K562 (cell line): ENCODE data around the gene TSR3. TPM values are rescaled to one million over a fixed set of nuclear protein-coding genes. Genes with fewer than 3 reads are reported as not detected.
A peak's percentile ranks its signal among the peaks of the same experiment; 100 is the strongest.

Source experiments
- ATAC-seq: fragments of 200-7000 bp; cut with Tn5 transposase; 3 replicates; pipeline ENCODE4 v1.9.1; 2020; ENCODE audit warnings: moderate library complexity
- BruUV-seq: library from RNA; stranded (reverse); fragments of 400-500 nt; replicated peaks from 2 replicates; lab custom pipeline; 2021; lab: Mats Ljungman, UMichigan
- CTCF ChIA-PET: fragments of 300-600 bp; formaldehyde crosslinking; extraction: SDS; loops from one replicate; lab custom pipeline; 2021; ENCODE audit warnings: low intra/inter-chr PET ratio; lab: Yijun Ruan, JAX
- POLR2A ChIA-PET: fragments of 300-600, 350-650 bp; sonication (Branson Sonifier 250); formaldehyde crosslinking; extraction: SDS; loops from one replicate; lab custom pipeline; 2021; ENCODE audit warnings: antibody characterized with exemption, inconsistent platforms; lab: Yijun Ruan, JAX
- DNase-seq, 4 experiments: peaks; one replicate each; pipeline versions ENCODE4 v3.0.0 to v3.0.0-alpha.2; 2011 to 2018; ENCODE audit warnings: low spot score in 3 of 4, mixed read lengths in 3 of 4; ENCODE audit errors: extremely low read depth in 1 of 4
- FAIRE-seq: peaks from 2 replicates; lab custom pipeline; 2011; peaks lifted over from hg19 to GRCh38; lab: Jason Lieb, UNC
- H2AFZ ChIP-seq: 2 replicates; pipeline ENCODE4 v1.6.0; 2011; ENCODE audit warnings: low read depth, low read length, control low read depth, inconsistent platforms
- H3K27ac ChIP-seq: fragments of 200-600 bp; 3 replicates; pipeline ENCODE4 v1.8.0; 2011; ENCODE audit warnings: low read depth, mild to moderate bottlenecking, control low read depth, inconsistent platforms, low read length, moderate library complexity, mixed read lengths; ENCODE audit errors: extremely low read depth
- H3K27me3 ChIP-seq, 2 experiments: fragments of 300-600 bp in 1 of 2; 2 replicates in 1 of 2; 3 replicates in 1 of 2; pipeline versions ENCODE4 v1.6.0 to v1.8.0; 2011; ENCODE audit warnings: inconsistent platforms in 2 of 2, low read length in 2 of 2, mild to moderate bottlenecking in 1 of 2, mixed read lengths in 1 of 2, moderate library complexity in 1 of 2; ENCODE audit not compliant: control insufficient read depth in 2 of 2, insufficient read depth in 2 of 2
- H3K36me3 ChIP-seq: fragments of 300-600 bp; 3 replicates; pipeline ENCODE4 v1.8.0; 2011; ENCODE audit warnings: mild to moderate bottlenecking, low read length, inconsistent platforms; ENCODE audit not compliant: control insufficient read depth, insufficient read depth
- H3K4me1 ChIP-seq, 2 experiments: fragments of 200-600 bp in 1 of 2; replicated peaks in 1 of 2; 2 replicates in 1 of 2; 3 replicates in 1 of 2; pipeline versions ENCODE4 v1.5.1 to v1.8.0; 2011; ENCODE audit warnings: inconsistent platforms in 2 of 2, low read length in 2 of 2, mild to moderate bottlenecking in 1 of 2, mixed read lengths in 1 of 2, moderate library complexity in 1 of 2; ENCODE audit not compliant: control insufficient read depth in 2 of 2, insufficient read depth in 2 of 2
- H3K4me2 ChIP-seq: 2 replicates; pipeline ENCODE4 v1.6.1; 2011; ENCODE audit warnings: low read length, control low read depth, inconsistent platforms, mixed read lengths; ENCODE audit not compliant: insufficient read depth
- H3K4me3 ChIP-seq: fragments of 200-600 bp; sonication (generic), shearing (Covaris generic); 2 replicates; pipeline ENCODE4 v1.5.1; 2016; ENCODE audit warnings: control low read depth, inconsistent platforms
- H3K79me2 ChIP-seq: fragments of 200-600 bp; 3 replicates; pipeline ENCODE4 v1.8.0; 2011; ENCODE audit warnings: low read length, inconsistent platforms; ENCODE audit not compliant: control insufficient read depth, insufficient read depth
- H3K9ac ChIP-seq, 2 experiments: 2 replicates each; pipeline versions ENCODE4 v1.6.0 to v1.6.1; 2011; ENCODE audit warnings: low read depth in 2 of 2, low read length in 2 of 2, control low read depth in 1 of 2, inconsistent platforms in 1 of 2, mild to moderate bottlenecking in 1 of 2, mixed read lengths in 1 of 2; ENCODE audit not compliant: insufficient read depth in 1 of 2
- H3K9me1 ChIP-seq: one replicate; pipeline ENCODE4 v1.6.0; 2011; ENCODE audit warnings: inconsistent platforms, mild to moderate bottlenecking, low read length, moderate library complexity; ENCODE audit not compliant: control insufficient read depth, insufficient read depth
- H3K9me3 ChIP-seq: replicated peaks from 2 replicates; pipeline ENCODE4 v1.5.1; 2011; ENCODE audit warnings: low read depth, low read length, inconsistent platforms; ENCODE audit not compliant: control insufficient read depth, insufficient read depth
- H4K20me1 ChIP-seq: replicated peaks from 2 replicates; pipeline ENCODE4 v1.6.1; 2011; ENCODE audit warnings: low read length, inconsistent platforms, mixed read lengths; ENCODE audit not compliant: control insufficient read depth, insufficient read depth
- BRD4 ChIP-seq: fragments of 200-600 bp; sonication (generic); IDR thresholded peaks from 2 replicates; pipeline ENCODE4 v1.6.1; 2017; ENCODE audit warnings: inconsistent platforms
- DACH1 ChIP-seq: fragments of 450-650 bp; IDR thresholded peaks from 2 replicates; pipeline ENCODE4 v1.6.1; 2018; ENCODE audit not compliant: partially characterized antibody
- FOXJ2 ChIP-seq: fragments of 200-800 bp; sonication (Bioruptor generic); IDR thresholded peaks from 2 replicates; pipeline ENCODE4 v1.6.1; 2016; ENCODE audit warnings: missing genetic modification characterization, missing compliant biosample characterization
- MECOM ChIP-seq: fragments of 250-450 bp; sonication (Bioruptor Pico); IDR thresholded peaks from 2 replicates; pipeline ENCODE4 v1.8.0; 2022; ENCODE audit warnings: inconsistent platforms
- POLR2A ChIP-seq: fragments of 450-650 bp; conservative IDR thresholded peaks from 2 replicates; pipeline ENCODE4 v1.6.1; 2016
- RBM25 ChIP-seq: fragments of 200-400 bp; formaldehyde crosslinking; IDR thresholded peaks from 2 replicates; pipeline ENCODE4 v1.6.1; 2018; ENCODE audit warnings: low read length, low read depth, moderate library complexity; ENCODE audit not compliant: severe bottlenecking
- SIN3B ChIP-seq: fragments of 450-650 bp; IDR thresholded peaks from 2 replicates; pipeline ENCODE4 v1.6.1; 2017; ENCODE audit warnings: low read depth, mild to moderate bottlenecking, moderate library complexity
- SRF ChIP-seq, 2 experiments: fragments of 250-450, 450-650 bp in 1 of 2; sonication (Bioruptor Pico) in 1 of 2; sonication (generic) in 1 of 2; formaldehyde crosslinking; IDR thresholded peaks; 2 replicates each; pipeline versions ENCODE4 v1.5.0 to v1.5.1; 2020 to 2022; ENCODE audit warnings: mild to moderate bottlenecking in 1 of 2, missing genetic modification reagents in 1 of 2
- SRSF1 ChIP-seq: fragments of 200-400 bp; formaldehyde crosslinking; IDR thresholded peaks from 2 replicates; pipeline ENCODE4 v1.6.1; 2017; ENCODE audit warnings: mild to moderate bottlenecking, low read depth, low read length, moderate library complexity
- TAF1 ChIP-seq: IDR thresholded peaks from 2 replicates; pipeline ENCODE4 v1.6.1; 2011; ENCODE audit warnings: mild to moderate bottlenecking, low read length, moderate library complexity; ENCODE audit not compliant: insufficient read depth, control insufficient read depth, severe bottlenecking; ENCODE audit errors: extremely low read depth
- ZNF121 ChIP-seq: sonication (generic); formaldehyde crosslinking; conservative IDR thresholded peaks from 2 replicates; pipeline ENCODE4 v1.8.0; 2022; ENCODE audit warnings: missing genetic modification reagents
- WGBS: fragments of 100-300 bp; shearing (Covaris generic); methylation state at CpG from one replicate; pipeline ENCODE4 v1.1.6; 2016; ENCODE audit warnings: low coverage, mixed read lengths; ENCODE audit not compliant: insufficient coverage; ENCODE audit errors: missing lambda C conversion rate; 5-methylcytosine and 5-hydroxymethylcytosine counted together
- in situ Hi-C: fragments of 300-500 bp; cut with MboI; formaldehyde crosslinking; loops from 4 replicates; pipeline ENCODE4 v1.15.0; 2018; ENCODE audit warnings: inconsistent platforms, mixed read lengths
- intact Hi-C: fragments of 100-400 bp; cut with micrococcal nuclease; formaldehyde crosslinking; loops from 2 replicates; pipeline ENCODE4 v1.14.2; 2022
- polyA plus RNA-seq, 8 experiments: library from polyadenylated mRNA; depleted of rRNA in 4 of 8; stranded (reverse) in 5 of 8; unstranded in 3 of 8; fragments of >200 nt; fragmentation: Nextera tagmentation in 2 of 8; fragmentation: Illumina TruSeq in 1 of 8; extraction: Ambion mirVana in 2 of 8; extraction: Trizol in 1 of 8; gene quantifications; 2 replicates each; pipeline versions ENCODE4 v1.2.1 to v1.2.3, GENCODE V29; 2011 to 2014; ENCODE audit warnings: inconsistent platforms in 1 of 8, missing spikeins in 1 of 8
- total RNA-seq, 7 experiments: library from RNA; depleted of rRNA in 6 of 7; stranded (reverse); fragments of >200 nt in 6 of 7; fragmentation: Illumina TruSeq in 2 of 7; extraction: Trizol in 2 of 7; gene quantifications; 2 replicates each; pipeline versions ENCODE4 v1.2.1 to v1.2.3, GENCODE V29; 2011 to 2021; ENCODE audit warnings: low replicate concordance in 1 of 7
- TF ChIP-seq, protein P1 (sequence below): fragments of 200-800 bp; sonication (Bioruptor generic); IDR thresholded peaks from 2 replicates; pipeline ENCODE4 v1.6.1; 2016; ENCODE audit warnings: missing genetic modification characterization, missing compliant biosample characterization
- TF ChIP-seq, protein P2 (sequence below): fragments of 450-650 bp; formaldehyde crosslinking; IDR thresholded peaks from 2 replicates; pipeline ENCODE4 v1.4.0; 2020; ENCODE audit warnings: mild to moderate bottlenecking, moderate library complexity

The TSR3 gene
- total and polyA plus RNA-seq, 9 of the 15 experiments (the other 6 are each of a cell fraction or from before 2014, with no cell fraction given), result 1.5 to 74.8 (median 16.5) TPM

DNA sequence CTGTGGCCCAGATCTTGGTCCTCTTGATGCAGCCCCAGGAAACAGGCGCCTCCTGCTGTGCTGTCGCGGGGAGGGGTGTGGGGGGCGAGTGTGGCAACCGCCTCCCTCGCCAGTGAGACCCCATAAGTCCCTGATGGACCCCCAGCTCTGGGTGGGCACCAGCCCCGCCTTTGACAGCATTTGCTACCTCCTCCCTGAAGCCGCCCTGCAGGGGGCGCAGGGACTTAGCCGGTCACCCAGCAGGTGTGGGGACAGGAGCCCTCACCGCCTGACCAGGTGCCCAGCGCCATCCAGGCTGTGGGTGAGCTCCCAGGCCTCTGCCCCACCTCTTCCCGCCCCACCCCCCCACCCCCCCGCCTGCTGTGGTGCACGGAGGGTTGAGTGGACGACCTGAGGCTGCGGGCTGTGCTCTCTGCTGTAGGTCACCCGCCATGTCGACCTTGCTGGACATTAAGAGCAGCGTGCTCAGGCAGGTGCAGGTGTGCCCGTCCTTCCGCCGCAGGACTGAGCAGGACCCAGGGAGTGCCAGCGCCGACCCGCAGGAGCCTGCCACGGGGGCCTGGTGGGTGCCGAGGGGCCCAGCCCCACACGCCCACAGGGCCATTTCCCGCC, 13.5 kb downstream of the TSR3 start:
- H3K79me2 ChIP-seq, result no peaks in the 10 kb centered on the region
- no peak overlapping the region for H2AFZ ChIP-seq
- DNase-seq (peak in 3 of 4 experiments; percentile 50 to 67 (median 50)), ATAC-seq (no peak), FAIRE-seq (no peak)
- intact Hi-C loops, result no loop called here
- ChIA-PET POLR2A (interaction anchor here (0.6 to 1.2 kb wide), 2 partner anchors 15 to 657 kb away, joined by 4 read pairs; no protein-coding TSS in a partner anchor), CTCF (no interaction called here)
- H3K4me2 ChIP-seq, result no peak overlapping the region
- H3K4me1 ChIP-seq, result peaks cover under 1 to 90% of the 10 kb centered on the region in 2 experiments
- no peak overlapping the region for H3K27ac ChIP-seq
- in situ Hi-C loops, result no loop called here
- no peak overlapping the region for H3K9ac ChIP-seq
- H3K9me1 ChIP-seq, result no peaks in the 10 kb centered on the region
- H3K36me3 ChIP-seq, result no peaks in the 10 kb centered on the region
- peaks cover 6 to 19% of the 10 kb centered on the region in 2 experiments; a peak in 3 of 5 replicates for H3K27me3 ChIP-seq
- no peak overlapping the region for H3K4me3 ChIP-seq
- WGBS, result 9% methylated on average over 26 of the region's 30 CpGs
- BruUV-seq, result no TSS peak
- no peaks in the 10 kb centered on the region for H3K9me3 ChIP-seq
- H4K20me1 ChIP-seq, result 0 out of 2 replicates have a peak, but pooled peaks cover 14% of the 10 kb centered on the region
- no peak for TF ChIP-seq BRD4
- TF ChIP-seq, protein P1, sequence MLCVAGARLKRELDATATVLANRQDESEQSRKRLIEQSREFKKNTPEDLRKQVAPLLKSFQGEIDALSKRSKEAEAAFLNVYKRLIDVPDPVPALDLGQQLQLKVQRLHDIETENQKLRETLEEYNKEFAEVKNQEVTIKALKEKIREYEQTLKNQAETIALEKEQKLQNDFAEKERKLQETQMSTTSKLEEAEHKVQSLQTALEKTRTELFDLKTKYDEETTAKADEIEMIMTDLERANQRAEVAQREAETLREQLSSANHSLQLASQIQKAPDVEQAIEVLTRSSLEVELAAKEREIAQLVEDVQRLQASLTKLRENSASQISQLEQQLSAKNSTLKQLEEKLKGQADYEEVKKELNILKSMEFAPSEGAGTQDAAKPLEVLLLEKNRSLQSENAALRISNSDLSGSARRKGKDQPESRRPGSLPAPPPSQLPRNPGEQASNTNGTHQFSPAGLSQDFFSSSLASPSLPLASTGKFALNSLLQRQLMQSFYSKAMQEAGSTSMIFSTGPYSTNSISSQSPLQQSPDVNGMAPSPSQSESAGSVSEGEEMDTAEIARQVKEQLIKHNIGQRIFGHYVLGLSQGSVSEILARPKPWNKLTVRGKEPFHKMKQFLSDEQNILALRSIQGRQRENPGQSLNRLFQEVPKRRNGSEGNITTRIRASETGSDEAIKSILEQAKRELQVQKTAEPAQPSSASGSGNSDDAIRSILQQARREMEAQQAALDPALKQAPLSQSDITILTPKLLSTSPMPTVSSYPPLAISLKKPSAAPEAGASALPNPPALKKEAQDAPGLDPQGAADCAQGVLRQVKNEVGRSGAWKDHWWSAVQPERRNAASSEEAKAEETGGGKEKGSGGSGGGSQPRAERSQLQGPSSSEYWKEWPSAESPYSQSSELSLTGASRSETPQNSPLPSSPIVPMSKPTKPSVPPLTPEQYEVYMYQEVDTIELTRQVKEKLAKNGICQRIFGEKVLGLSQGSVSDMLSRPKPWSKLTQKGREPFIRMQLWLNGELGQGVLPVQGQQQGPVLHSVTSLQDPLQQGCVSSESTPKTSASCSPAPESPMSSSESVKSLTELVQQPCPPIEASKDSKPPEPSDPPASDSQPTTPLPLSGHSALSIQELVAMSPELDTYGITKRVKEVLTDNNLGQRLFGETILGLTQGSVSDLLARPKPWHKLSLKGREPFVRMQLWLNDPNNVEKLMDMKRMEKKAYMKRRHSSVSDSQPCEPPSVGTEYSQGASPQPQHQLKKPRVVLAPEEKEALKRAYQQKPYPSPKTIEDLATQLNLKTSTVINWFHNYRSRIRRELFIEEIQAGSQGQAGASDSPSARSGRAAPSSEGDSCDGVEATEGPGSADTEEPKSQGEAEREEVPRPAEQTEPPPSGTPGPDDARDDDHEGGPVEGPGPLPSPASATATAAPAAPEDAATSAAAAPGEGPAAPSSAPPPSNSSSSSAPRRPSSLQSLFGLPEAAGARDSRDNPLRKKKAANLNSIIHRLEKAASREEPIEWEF, result no peak
- TF ChIP-seq POLR2A, result no peak
- no peak for TF ChIP-seq FOXJ2 (tag)
- no peak for TF ChIP-seq SRF (CRISPR knock-in tag; IDR thresholded peaks at IDR 0.05)
- no peak for TF ChIP-seq DACH1
- no peak for TF ChIP-seq TAF1
- no peak for TF ChIP-seq SRSF1
- no peak for TF ChIP-seq MECOM (CRISPR knock-in tag)
- no peak for TF ChIP-seq ZNF121 (CRISPR knock-in tag)
- no peak for TF ChIP-seq SIN3B
- TF ChIP-seq, protein P2, sequence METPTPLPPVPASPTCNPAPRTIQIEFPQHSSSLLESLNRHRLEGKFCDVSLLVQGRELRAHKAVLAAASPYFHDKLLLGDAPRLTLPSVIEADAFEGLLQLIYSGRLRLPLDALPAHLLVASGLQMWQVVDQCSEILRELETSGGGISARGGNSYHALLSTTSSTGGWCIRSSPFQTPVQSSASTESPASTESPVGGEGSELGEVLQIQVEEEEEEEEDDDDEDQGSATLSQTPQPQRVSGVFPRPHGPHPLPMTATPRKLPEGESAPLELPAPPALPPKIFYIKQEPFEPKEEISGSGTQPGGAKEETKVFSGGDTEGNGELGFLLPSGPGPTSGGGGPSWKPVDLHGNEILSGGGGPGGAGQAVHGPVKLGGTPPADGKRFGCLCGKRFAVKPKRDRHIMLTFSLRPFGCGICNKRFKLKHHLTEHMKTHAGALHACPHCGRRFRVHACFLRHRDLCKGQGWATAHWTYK (CRISPR knock-in tag), result no peak
- no peak for TF ChIP-seq RBM25
